ENCODE results near the gene HEPHL1. TPM values are rescaled to one million over a fixed set of nuclear protein-coding genes. Genes with fewer than 3 reads are reported as not detected.

The HEPHL1 gene
- total RNA-seq, 3 donors from 2014 or later (not counting 1 experiment from before 2014, with no cell fraction given): not detected

GRCh38 chr11:94141511-94142307, 120.6 kb downstream of the HEPHL1 start:
- Histone ChIP-seq H3K36me3 (ENCODE audit: control insufficient read depth, insufficient read depth, low read length) (no peaks in the 10 kb centered on the region), H3K9me3 (ENCODE audit: control insufficient read depth, insufficient read depth, low read length) (peaks cover 4% of the 10 kb centered on the region), H3K27me3 (ENCODE audit: control insufficient read depth, insufficient read depth, low read length) (no peaks in the 10 kb centered on the region), H3K4me1 (ENCODE audit: control insufficient read depth, insufficient read depth, low read length) (peaks cover 15% of the 10 kb centered on the region), H3K27ac (ENCODE audit: low read length) (no peak overlapping the region), H3K4me3 (ENCODE audit: low read length) (no peak overlapping the region)
- no peaks in the 10 kb centered on the region for H3K36me3 Mint-ChIP-seq
- ATAC-seq (no peak), DNase-seq (no peak)
- H3K9me3 Mint-ChIP-seq: peaks cover under 1 to 1% of the 10 kb centered on the region in 2 donors
- intact Hi-C loops (cut with micrococcal nuclease): no loop called here
- peaks cover 65 to 69% of the 10 kb centered on the region in 2 donors for H3K4me1 Mint-ChIP-seq
- no peak for TF ChIP-seq CTCF (IDR thresholded peaks at IDR 0.05)
- no peaks in the 10 kb centered on the region for H3K27me3 Mint-ChIP-seq (ENCODE audit: low read depth in 2 of 2)
- H3K27ac Mint-ChIP-seq: no peak overlapping the region
- H3K4me3 Mint-ChIP-seq: no peak overlapping the region
- WGBS (ENCODE audit: insufficient coverage): 97% methylated on average over 11 of the region's 12 CpGs

DNA sequence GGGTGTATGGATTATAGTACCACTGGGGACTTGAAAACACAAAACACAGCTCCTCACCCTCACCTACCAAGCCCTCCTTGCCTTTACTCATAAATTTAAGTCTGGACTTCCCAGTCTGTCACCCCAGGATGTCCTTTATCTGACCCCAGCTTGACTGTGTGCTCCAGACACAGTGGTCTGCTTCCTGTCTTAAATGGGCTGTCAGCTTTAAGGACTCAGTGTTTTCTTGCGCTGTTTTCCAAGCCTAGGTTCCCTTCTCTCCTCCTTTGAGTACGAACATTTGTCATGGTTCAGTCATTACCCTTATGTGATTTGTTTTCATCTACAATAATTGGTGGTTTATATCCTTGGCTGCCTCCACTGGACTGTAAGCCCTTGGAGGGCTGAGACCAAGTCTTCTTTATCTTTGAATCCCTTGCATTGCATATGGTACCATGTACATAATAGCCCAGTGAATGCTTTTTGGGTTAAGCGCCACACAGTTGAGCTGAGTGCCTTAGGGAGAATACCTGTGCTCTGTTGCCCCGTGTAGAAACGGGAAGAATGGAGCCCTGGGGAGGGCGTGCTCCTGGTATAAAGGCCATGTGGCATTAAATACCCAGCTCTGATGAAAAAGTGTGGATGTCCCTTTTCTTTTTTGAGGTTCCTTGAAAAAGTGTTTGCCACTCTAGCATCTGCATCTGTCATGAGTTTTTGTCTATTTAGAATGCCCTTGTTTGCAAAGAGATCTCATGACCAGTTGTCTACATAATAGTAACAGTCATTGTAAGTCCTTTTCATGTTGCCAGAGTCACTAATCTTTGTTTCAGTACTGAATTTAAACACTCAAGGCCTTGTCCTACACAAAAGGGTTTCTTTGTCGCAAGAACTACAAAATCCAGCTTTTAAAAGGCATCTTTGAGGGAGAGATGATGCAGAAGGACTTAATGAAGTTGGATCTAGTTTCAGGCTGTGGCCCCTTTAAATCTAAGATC, 121.4 kb downstream of the HEPHL1 start:
- H3K27me3 ChIP-seq (ENCODE audit: control insufficient read depth, insufficient read depth, low read length): no peaks in the 10 kb centered on the region
- H3K36me3 ChIP-seq (ENCODE audit: control insufficient read depth, insufficient read depth, low read length): no peaks in the 10 kb centered on the region
- H3K36me3 Mint-ChIP-seq: no peaks in the 10 kb centered on the region
- intact Hi-C loops (cut with micrococcal nuclease): no loop called here
- DNase-seq: no peak
- no peaks in the 10 kb centered on the region for H3K9me3 ChIP-seq (ENCODE audit: control insufficient read depth, insufficient read depth, low read length)
- H3K27ac ChIP-seq (ENCODE audit: low read length): no peak overlapping the region
- peak overlapping the region in 1 of 2 donors; percentile 20 for H3K27ac Mint-ChIP-seq
- no peak overlapping the region for H3K4me3 ChIP-seq (ENCODE audit: low read length)
- ATAC-seq: peak in 2 of 3 donors; percentile 18 to 54
- TF ChIP-seq CTCF (IDR thresholded peaks at IDR 0.05): no peak
- H3K4me1 Mint-ChIP-seq: peaks cover 66 to 73% of the 10 kb centered on the region in 2 donors
- WGBS (ENCODE audit: insufficient coverage): 99% methylated on average over 6 of the region's 7 CpGs
- no peak overlapping the region for H3K4me3 Mint-ChIP-seq
- H3K9me3 Mint-ChIP-seq: no peaks in the 10 kb centered on the region
- peaks cover 0 to 2% of the 10 kb centered on the region in 2 donors for H3K27me3 Mint-ChIP-seq (ENCODE audit: low read depth in 2 of 2)
- peaks cover 15% of the 10 kb centered on the region for H3K4me1 ChIP-seq (ENCODE audit: control insufficient read depth, insufficient read depth, low read length)

- no peak for DNase-seq
- no peak for TF ChIP-seq CTCF (IDR thresholded peaks at IDR 0.05)
- Mint-ChIP-seq H3K27ac (peak overlapping the region in 1 of 2 donors; percentile 2), H3K4me1 (peaks cover 83% of the 10 kb centered on the region in 2 donors), H3K36me3 (no peaks in the 10 kb centered on the region), H3K27me3 (ENCODE audit: low read depth in 2 of 2) (peaks cover 0 to 3% of the 10 kb centered on the region in 2 donors), H3K4me3 (no peak overlapping the region), H3K9me3 (no peaks in the 10 kb centered on the region)
- 63% methylated on average over 3 of the region's 3 CpGs for WGBS (ENCODE audit: insufficient coverage)
- no peaks in the 10 kb centered on the region for H3K9me3 ChIP-seq (ENCODE audit: control insufficient read depth, insufficient read depth, low read length)
- no peak overlapping the region for H3K27ac ChIP-seq (ENCODE audit: low read length)
- no peaks in the 10 kb centered on the region for H3K27me3 ChIP-seq (ENCODE audit: control insufficient read depth, insufficient read depth, low read length)
- no peak for ATAC-seq
- no peak overlapping the region for H3K4me3 ChIP-seq (ENCODE audit: low read length)
- no peaks in the 10 kb centered on the region for H3K36me3 ChIP-seq (ENCODE audit: control insufficient read depth, insufficient read depth, low read length)
- intact Hi-C loops (cut with micrococcal nuclease): no loop called here
- peaks cover 23% of the 10 kb centered on the region for H3K4me1 ChIP-seq (ENCODE audit: control insufficient read depth, insufficient read depth, low read length)
Observed at GRCh38 chr11:94144216-94144615, 123.1 kb downstream of the HEPHL1 start.
